AG04450 (cell line): ENCODE measurements around the gene ANOS1. TPM values are rescaled to one million over a fixed set of nuclear protein-coding genes. Genes with fewer than 3 reads are reported as not detected.
"Not testable (repeated sequence)": the region's sequence is repeated elsewhere in the genome, so short reads cannot be mapped to it uniquely, and the experiment has no call there.

Source experiments
- CTCF ChIA-PET: fragments of 300-600, 350-600 bp; formaldehyde crosslinking; extraction: SDS; loops from one replicate; lab custom pipeline; 2022; ENCODE audit warnings: antibody characterized with exemption, inconsistent platforms; lab: Charles Lee
- POLR2A ChIA-PET: fragments of 350-600 bp; formaldehyde crosslinking; extraction: SDS; loops from one replicate; lab custom pipeline; 2021; ENCODE audit warnings: antibody characterized with exemption, inconsistent platforms; lab: Yijun Ruan, JAX
- DNase-seq: peaks from one replicate; pipeline ENCODE4 v3.0.0-alpha.2; 2011; ENCODE audit warnings: low read depth, low spot score
- H3K27ac ChIP-seq: one replicate; pipeline ENCODE4 v1.5.1; 2012; ENCODE audit warnings: low read depth, low read length, control low read depth
- H3K27me3 ChIP-seq: one replicate; pipeline ENCODE4 v1.6.0; 2012; ENCODE audit warnings: low read length; ENCODE audit not compliant: control insufficient read depth, insufficient read depth
- H3K4me3 ChIP-seq: 2 replicates; pipeline ENCODE4 v1.5.1; 2011; ENCODE audit warnings: mild to moderate bottlenecking, low read depth, low read length, control low read depth
- H3K9me3 ChIP-seq: 2 replicates; pipeline ENCODE4 v1.5.1; 2012; ENCODE audit warnings: low read length; ENCODE audit not compliant: control insufficient read depth, insufficient read depth
- CTCF ChIP-seq: IDR thresholded peaks from 2 replicates; pipeline ENCODE4 v1.5.1; 2011; ENCODE audit warnings: low read depth, low read length, control low read depth, inconsistent platforms
- polyA minus RNA-seq: library from RNA; depleted of rRNA, polyadenylated mRNA; stranded (reverse); fragments of >200 nt; gene quantifications from 2 replicates; pipeline ENCODE4 v1.2.3, GENCODE V29; 2011; rRNA and poly(A)+ RNA removed
- polyA plus RNA-seq: library from polyadenylated mRNA; depleted of rRNA; stranded (reverse); fragments of >200 nt; gene quantifications from 2 replicates; pipeline ENCODE4 v1.2.3, GENCODE V29; 2011; rRNA removed

ANOS1 gene
- polyA plus RNA-seq: 0.21 and 0.30 TPM in 2 replicates
- 0.18 and 0.30 TPM in 2 replicates for polyA minus RNA-seq

GRCh38 chrX:8731559-8732395 is at the start of gene ANOS1:
Gene ANOS1 (minus strand): TSS chrX:8732137. CDS start chrX:8732036, 101 bp downstream.
- POLR2A ChIA-PET: no interaction called here
- H3K4me3 ChIP-seq: peak within 1 kb of the TSS; percentile 44
- H3K9me3 ChIP-seq: no peaks in the 10 kb centered on the region
- DNase-seq: no peak
- TF ChIP-seq CTCF: no peak
- CTCF ChIA-PET: no interaction called here
- no peak within 1 kb of the TSS for H3K27ac ChIP-seq
- H3K27me3 ChIP-seq: peaks cover 27% of the 10 kb centered on the region

GRCh38 chrX:8773117-8773516 is 41.2 kb upstream of the ANOS1 start:
- Histone ChIP-seq H3K27ac (no peak overlapping the region), H3K4me3 (no peak overlapping the region), H3K27me3 (no peaks in the 10 kb centered on the region), H3K9me3 (no peaks in the 10 kb centered on the region)
- DNase-seq: no peak
- POLR2A ChIA-PET: no interaction called here
- CTCF ChIA-PET: no interaction called here
- no peak for TF ChIP-seq CTCF

- no peak for DNase-seq
- H3K27me3 ChIP-seq: no peaks in the 10 kb centered on the region
- POLR2A ChIA-PET: no interaction called here
- TF ChIP-seq CTCF: no peak
- CTCF ChIA-PET: no interaction called here
- no peaks in the 10 kb centered on the region for H3K9me3 ChIP-seq
- no peak overlapping the region for H3K4me3 ChIP-seq
- no peak overlapping the region for H3K27ac ChIP-seq
These were observed 28.1 kb upstream of the ANOS1 start for GRCh38 chrX:8760021-8760420.

GRCh38 chrX:8758706-8759105 is 26.8 kb upstream of the ANOS1 start:
- POLR2A ChIA-PET, DNase-seq, H3K27me3 ChIP-seq, H3K9me3 ChIP-seq, H3K4me3 ChIP-seq: not testable (repeated sequence)
- CTCF ChIA-PET: interaction anchor here (1.0 kb wide), 1 partner anchor 57 kb away, joined by 4 read pairs; no protein-coding TSS in a partner anchor
- peak overlapping the region; percentile 50 for H3K27ac ChIP-seq

- DNase-seq: peak; percentile 46
- POLR2A ChIA-PET, H3K4me3 ChIP-seq, H3K27me3 ChIP-seq, H3K9me3 ChIP-seq: not testable (repeated sequence)
- CTCF ChIA-PET: interaction anchor here (1.0 kb wide), 1 partner anchor 58 kb away, joined by 4 read pairs; no protein-coding TSS in a partner anchor
- peak overlapping the region; percentile 89 for H3K27ac ChIP-seq
These were observed 25.9 kb upstream of the ANOS1 start for GRCh38 chrX:8757609-8758389.
